ENCODE measurements around the gene ANAPC2. TPM values are rescaled to one million over a fixed set of nuclear protein-coding genes. Genes with fewer than 3 reads are reported as not detected.

ANAPC2 gene
- total RNA-seq, 2 donors from 2014 or later, result 32.5 to 64.5 TPM

- Histone ChIP-seq H3K27me3 (replicated peaks; ENCODE audit: insufficient read depth) (no peaks in the 10 kb centered on the region), H3K36me3 (peaks cover 0 to 3% of the 10 kb centered on the region in 2 donors), H3K4me3 (no peak overlapping the region), H3K4me1 (replicated peaks) (peaks cover 38% of the 10 kb centered on the region), H3K9me3 (no peaks in the 10 kb centered on the region), H3K27ac (peak overlapping the region in 1 of 2 donors; percentile 2)
- WGBS, result 74% methylated on average over 3 of the region's 3 CpGs
- TF ChIP-seq POLR2A (IDR thresholded peaks at IDR 0.05) (no peak), CTCF (IDR thresholded peaks at IDR 0.05) (no peak), POLR2AphosphoS5 (IDR thresholded peaks at IDR 0.05) (no peak)
- intact Hi-C loops (cut with DNase I), result no loop called here
- no peak for DNase-seq (ENCODE audit: low spot score)
Observed at GRCh38 chr9:137191245-137191644, 2.9 kb upstream of the ANAPC2 start.

GRCh38 chr9:137190315-137190856, 2.0 kb upstream of the ANAPC2 start:
- H3K36me3 ChIP-seq, result peaks cover 0 to 3% of the 10 kb centered on the region in 2 donors
- WGBS, result 66% methylated on average over 9 of the region's 9 CpGs
- TF ChIP-seq POLR2AphosphoS5 (IDR thresholded peaks at IDR 0.05) (no peak), CTCF (IDR thresholded peaks at IDR 0.05) (peak in 1 of 4 experiments; percentile 34), POLR2A (IDR thresholded peaks at IDR 0.05) (no peak)
- peak overlapping the region; percentile 77 to 94 for H3K27ac ChIP-seq
- intact Hi-C loops (cut with DNase I), result no loop called here
- no peaks in the 10 kb centered on the region for H3K27me3 ChIP-seq (replicated peaks; ENCODE audit: insufficient read depth)
- H3K4me1 ChIP-seq (replicated peaks), result peaks cover 35% of the 10 kb centered on the region
- no peak overlapping the region for H3K4me3 ChIP-seq
- H3K9me3 ChIP-seq, result no peaks in the 10 kb centered on the region
- DNase-seq (ENCODE audit: low spot score), result no peak

- intact Hi-C loops (cut with DNase I), result no loop called here
- peaks cover 28% of the 10 kb centered on the region for H3K4me1 ChIP-seq (replicated peaks)
- peak overlapping the region; percentile 77 to 94 for H3K27ac ChIP-seq
- no peaks in the 10 kb centered on the region for H3K27me3 ChIP-seq (replicated peaks; ENCODE audit: insufficient read depth)
- H3K9me3 ChIP-seq, result no peaks in the 10 kb centered on the region
- DNase-seq (ENCODE audit: low spot score), result no peak
- TF ChIP-seq POLR2AphosphoS5 (IDR thresholded peaks at IDR 0.05), result no peak
- TF ChIP-seq CTCF (IDR thresholded peaks at IDR 0.05), result peak in 1 of 4 experiments; percentile 21
- no peak for TF ChIP-seq POLR2A (IDR thresholded peaks at IDR 0.05)
- H3K4me3 ChIP-seq, result peak overlapping the region; percentile 73 to 97
- peaks cover 0 to 3% of the 10 kb centered on the region in 2 donors for H3K36me3 ChIP-seq
- 34% methylated on average over 23 of the region's 23 CpGs for WGBS
Observed at GRCh38 chr9:137189297-137190295, 1.2 kb upstream of the ANAPC2 start.

GRCh38 chr9:137188086-137188489, 272 bp downstream of the ANAPC2 start:
- Histone ChIP-seq H3K4me1 (replicated peaks) (peaks cover 27% of the 10 kb centered on the region), H3K27ac (peak overlapping the region; percentile 77 to 94), H3K9me3 (no peaks in the 10 kb centered on the region), H3K27me3 (replicated peaks; ENCODE audit: insufficient read depth) (no peaks in the 10 kb centered on the region), H3K36me3 (peaks cover 7 to 9% of the 10 kb centered on the region in 2 donors), H3K4me3 (peak overlapping the region; percentile 73 to 97)
- intact Hi-C loops (cut with DNase I), result no loop called here
- under 1% methylated on average over 31 of the region's 31 CpGs for WGBS
- TF ChIP-seq POLR2A (IDR thresholded peaks at IDR 0.05) (no peak), CTCF (IDR thresholded peaks at IDR 0.05) (no peak), POLR2AphosphoS5 (IDR thresholded peaks at IDR 0.05) (no peak)
- no peak for DNase-seq (ENCODE audit: low spot score)

Data from prostate gland (tissue), 2 donors.